Calu3 (cell line): Measurements from ENCODE around the gene MAD2L1. TPM values are rescaled to one million over a fixed set of nuclear protein-coding genes. Genes with fewer than 3 reads are reported as not detected.

Experiments
- BruUV-seq: library from RNA; stranded (reverse); fragments of 400-500 nt; replicated peaks from 2 replicates; lab custom pipeline; 2021; lab: Mats Ljungman, UMichigan
- CTCF ChIA-PET: fragments of 300-600 bp; sonication (Branson Sonifier 250); formaldehyde crosslinking; loops from one replicate; lab custom pipeline; 2022; ENCODE audit warnings: antibody characterized with exemption; lab: Charles Lee
- DNase-seq: peaks from one replicate; pipeline ENCODE4 v3.0.0; 2022
- H3K27ac Mint-ChIP-seq: one replicate; pipeline ENCODE4 v1.8.0; 2022; ENCODE audit warnings: mixed read lengths; ENCODE audit not compliant: unreplicated experiment
- H3K27me3 Mint-ChIP-seq: one replicate; pipeline ENCODE4 v1.8.0; 2022; ENCODE audit warnings: mixed read lengths; ENCODE audit not compliant: unreplicated experiment
- H3K36me3 Mint-ChIP-seq: one replicate; pipeline ENCODE4 v1.8.0; 2022; ENCODE audit warnings: mild to moderate bottlenecking, moderate library complexity, mixed read lengths; ENCODE audit not compliant: insufficient read depth, unreplicated experiment
- H3K4me1 Mint-ChIP-seq: one replicate; pipeline ENCODE4 v1.8.0; 2022; ENCODE audit warnings: mild to moderate bottlenecking, low read depth, mixed read lengths; ENCODE audit not compliant: unreplicated experiment
- H3K4me3 Mint-ChIP-seq: one replicate; pipeline ENCODE4 v1.8.0; 2022; ENCODE audit warnings: mild to moderate bottlenecking, low read depth, moderate library complexity, mixed read lengths; ENCODE audit not compliant: unreplicated experiment
- H3K9me3 Mint-ChIP-seq: one replicate; pipeline ENCODE4 v1.8.0; 2022; ENCODE audit warnings: low read depth, mixed read lengths; ENCODE audit not compliant: unreplicated experiment
- intact Hi-C: fragments of 100-400 bp; cut with micrococcal nuclease; formaldehyde crosslinking; loops from one replicate; pipeline ENCODE4 v1.10.0; 2022; ENCODE audit not compliant: unreplicated experiment
- total RNA-seq: library from RNA; stranded (reverse); gene quantifications from 2 replicates; pipeline ENCODE4 v1.2.3, GENCODE V29; 2022
- TF ChIP-seq, protein P1 (sequence below): fragments of 200-600 bp; IDR thresholded peaks from one replicate; pipeline ENCODE4 v1.8.0; 2022; ENCODE audit warnings: antibody characterized with exemption; ENCODE audit not compliant: unreplicated experiment

The MAD2L1 gene
- total RNA-seq, 1 experiment from 2014 or later = 42.9 TPM

DNA sequence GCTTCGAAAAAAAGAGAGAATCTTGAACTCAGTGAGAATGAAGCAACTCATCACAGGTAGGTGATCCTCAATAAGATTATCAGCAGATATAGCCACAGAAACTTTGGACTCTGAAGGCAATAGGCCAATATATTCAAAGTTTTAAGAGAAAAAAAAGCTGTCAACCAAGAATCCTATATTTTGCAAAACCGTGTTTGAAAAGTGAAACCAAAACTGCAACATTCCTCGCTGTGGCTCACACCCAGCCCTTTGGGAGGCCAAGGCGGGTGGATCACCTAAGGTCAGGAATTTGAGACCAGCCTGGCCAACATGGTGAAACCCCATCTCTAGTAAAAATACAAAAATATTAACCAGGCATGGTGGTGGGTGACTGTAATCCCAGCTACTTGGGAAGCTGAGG lies 22.8 kb downstream of the MAD2L1 start:
- CTCF ChIA-PET = interaction anchor here (1.0 kb wide), 1 partner anchor 15 kb away, joined by 3 read pairs; no protein-coding TSS in a partner anchor
- Mint-ChIP-seq H3K9me3 (peaks cover 4% of the 10 kb centered on the region), H3K27ac (no peak overlapping the region), H3K27me3 (no peaks in the 10 kb centered on the region), H3K36me3 (no peaks in the 10 kb centered on the region), H3K4me3 (no peak overlapping the region), H3K4me1 (no peaks in the 10 kb centered on the region)
- intact Hi-C loops = no loop called here
- DNase-seq = no peak
- TF ChIP-seq, protein P1, sequence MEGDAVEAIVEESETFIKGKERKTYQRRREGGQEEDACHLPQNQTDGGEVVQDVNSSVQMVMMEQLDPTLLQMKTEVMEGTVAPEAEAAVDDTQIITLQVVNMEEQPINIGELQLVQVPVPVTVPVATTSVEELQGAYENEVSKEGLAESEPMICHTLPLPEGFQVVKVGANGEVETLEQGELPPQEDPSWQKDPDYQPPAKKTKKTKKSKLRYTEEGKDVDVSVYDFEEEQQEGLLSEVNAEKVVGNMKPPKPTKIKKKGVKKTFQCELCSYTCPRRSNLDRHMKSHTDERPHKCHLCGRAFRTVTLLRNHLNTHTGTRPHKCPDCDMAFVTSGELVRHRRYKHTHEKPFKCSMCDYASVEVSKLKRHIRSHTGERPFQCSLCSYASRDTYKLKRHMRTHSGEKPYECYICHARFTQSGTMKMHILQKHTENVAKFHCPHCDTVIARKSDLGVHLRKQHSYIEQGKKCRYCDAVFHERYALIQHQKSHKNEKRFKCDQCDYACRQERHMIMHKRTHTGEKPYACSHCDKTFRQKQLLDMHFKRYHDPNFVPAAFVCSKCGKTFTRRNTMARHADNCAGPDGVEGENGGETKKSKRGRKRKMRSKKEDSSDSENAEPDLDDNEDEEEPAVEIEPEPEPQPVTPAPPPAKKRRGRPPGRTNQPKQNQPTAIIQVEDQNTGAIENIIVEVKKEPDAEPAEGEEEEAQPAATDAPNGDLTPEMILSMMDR = no peak
- no TSS peak for BruUV-seq

DNA sequence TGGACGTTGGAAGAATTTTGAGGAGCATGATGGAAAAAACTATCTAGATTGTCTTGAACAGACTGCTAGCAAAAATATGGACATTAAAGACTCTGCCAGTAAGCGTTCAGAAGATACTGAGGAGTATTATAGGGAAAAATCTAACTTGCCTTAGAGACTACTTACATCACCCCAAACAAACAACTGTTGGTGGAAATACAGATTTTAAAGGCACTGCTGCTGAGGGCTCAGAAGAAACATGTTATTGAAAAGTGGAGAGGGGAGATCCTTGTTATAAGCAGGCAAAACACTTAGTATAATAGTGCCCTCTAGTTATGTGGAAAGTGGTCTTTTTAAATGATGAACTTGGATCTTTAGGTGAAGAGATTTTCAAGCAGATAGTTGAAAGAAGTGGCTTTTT lies 29.2 kb downstream of the MAD2L1 start:
- BruUV-seq = no TSS peak
- Mint-ChIP-seq H3K9me3 (no peaks in the 10 kb centered on the region), H3K27me3 (no peaks in the 10 kb centered on the region), H3K27ac (no peak overlapping the region), H3K4me3 (no peak overlapping the region), H3K4me1 (no peaks in the 10 kb centered on the region), H3K36me3 (no peaks in the 10 kb centered on the region)
- CTCF ChIA-PET = no interaction called here
- intact Hi-C loops = no loop called here
- TF ChIP-seq, protein P1 = no peak
- no peak for DNase-seq

- CTCF ChIA-PET = interaction anchor here (0.9 kb wide), 1 partner anchor 480 kb away, joined by 3 read pairs; no protein-coding TSS in a partner anchor
- Mint-ChIP-seq H3K27me3 (no peaks in the 10 kb centered on the region), H3K4me3 (no peak overlapping the region), H3K9me3 (no peaks in the 10 kb centered on the region), H3K36me3 (no peaks in the 10 kb centered on the region), H3K27ac (no peak overlapping the region), H3K4me1 (no peaks in the 10 kb centered on the region)
- TF ChIP-seq, protein P1 = no peak
- DNase-seq = no peak
- intact Hi-C loops = no loop called here
- BruUV-seq = no TSS peak
These were observed 31.7 kb downstream of the MAD2L1 start for GRCh38 chr4:120034913-120035312.

DNA sequence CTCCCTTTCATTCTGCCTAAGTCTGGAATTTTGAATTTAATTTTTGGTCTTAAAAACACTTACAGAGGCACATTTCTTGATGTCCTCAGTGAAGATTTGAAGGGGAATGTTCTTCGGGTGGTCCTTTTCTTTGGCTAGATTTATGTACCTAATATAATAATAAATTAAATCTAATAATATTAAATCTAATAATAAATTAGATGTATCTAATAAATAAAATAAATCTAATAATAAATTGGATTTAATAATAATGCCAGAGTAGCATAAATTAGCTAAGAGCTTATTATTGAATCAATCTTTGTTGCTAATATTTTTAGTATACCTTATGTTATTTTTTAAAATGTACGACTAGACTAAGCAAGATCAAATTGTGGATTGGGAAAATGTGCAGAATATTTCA lies 39.8 kb downstream of the MAD2L1 start:
- Mint-ChIP-seq H3K4me3 (no peak overlapping the region), H3K9me3 (no peaks in the 10 kb centered on the region), H3K36me3 (no peaks in the 10 kb centered on the region), H3K27ac (no peak overlapping the region), H3K4me1 (no peaks in the 10 kb centered on the region), H3K27me3 (no peaks in the 10 kb centered on the region)
- TF ChIP-seq, protein P1 = no peak
- CTCF ChIA-PET = no interaction called here
- no TSS peak for BruUV-seq
- intact Hi-C loops = no loop called here
- DNase-seq = no peak
